Measurements from ENCODE around the gene CPT1C.

DNA sequence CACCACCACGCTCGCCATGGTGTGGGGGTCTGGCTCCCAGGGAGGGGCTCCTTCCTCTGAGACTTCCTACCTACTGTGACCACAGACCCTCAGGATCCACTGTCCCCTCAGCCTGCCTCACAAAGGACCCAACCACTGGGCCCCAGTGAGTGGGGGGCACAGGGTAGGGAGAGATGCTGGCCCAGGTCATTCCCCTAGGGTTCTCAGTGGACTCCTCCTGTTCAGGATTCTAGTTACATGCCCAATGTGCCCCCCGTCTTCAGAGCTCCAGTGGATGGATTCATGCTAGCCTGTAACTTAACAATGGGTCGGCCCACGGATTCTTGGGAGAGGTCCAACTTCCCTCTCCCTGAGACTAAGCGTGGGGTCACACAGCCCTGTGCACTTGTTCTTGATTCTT lies 72.3 kb downstream of the CPT1C start, which contains the start of gene TSKS:
- TF ChIP-seq, protein P1, sequence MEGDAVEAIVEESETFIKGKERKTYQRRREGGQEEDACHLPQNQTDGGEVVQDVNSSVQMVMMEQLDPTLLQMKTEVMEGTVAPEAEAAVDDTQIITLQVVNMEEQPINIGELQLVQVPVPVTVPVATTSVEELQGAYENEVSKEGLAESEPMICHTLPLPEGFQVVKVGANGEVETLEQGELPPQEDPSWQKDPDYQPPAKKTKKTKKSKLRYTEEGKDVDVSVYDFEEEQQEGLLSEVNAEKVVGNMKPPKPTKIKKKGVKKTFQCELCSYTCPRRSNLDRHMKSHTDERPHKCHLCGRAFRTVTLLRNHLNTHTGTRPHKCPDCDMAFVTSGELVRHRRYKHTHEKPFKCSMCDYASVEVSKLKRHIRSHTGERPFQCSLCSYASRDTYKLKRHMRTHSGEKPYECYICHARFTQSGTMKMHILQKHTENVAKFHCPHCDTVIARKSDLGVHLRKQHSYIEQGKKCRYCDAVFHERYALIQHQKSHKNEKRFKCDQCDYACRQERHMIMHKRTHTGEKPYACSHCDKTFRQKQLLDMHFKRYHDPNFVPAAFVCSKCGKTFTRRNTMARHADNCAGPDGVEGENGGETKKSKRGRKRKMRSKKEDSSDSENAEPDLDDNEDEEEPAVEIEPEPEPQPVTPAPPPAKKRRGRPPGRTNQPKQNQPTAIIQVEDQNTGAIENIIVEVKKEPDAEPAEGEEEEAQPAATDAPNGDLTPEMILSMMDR (IDR thresholded peaks at IDR 0.05) = no peak
- no peak for TF ChIP-seq POLR2A (IDR thresholded peaks at IDR 0.05)

Measured in esophagus squamous epithelium (tissue), 4 donors.